ENCODE results near the gene EPAS1. TPM values are rescaled to one million over a fixed set of nuclear protein-coding genes. Genes with fewer than 3 reads are reported as not detected.

The EPAS1 gene
- polyA plus RNA-seq, 1 of the 3 experiments (the other 2 are of a cell fraction) = 69.2 TPM

GRCh38 chr2:46384457-46384815, 87.2 kb downstream of the EPAS1 start:
- Histone ChIP-seq H3K36me3 (replicated peaks in 1 of 2; ENCODE audit: control insufficient read depth in 1 of 2, insufficient read depth in 2 of 2, low read length in 1 of 2) (peaks cover 45 to 89% of the 10 kb centered on the region in 2 experiments), H3K79me2 (ENCODE audit: insufficient read depth) (no peaks in the 10 kb centered on the region), H3K9me3 (no peaks in the 10 kb centered on the region), H3K27ac (ENCODE audit: low read depth in 2 of 2, low read length in 1 of 2) (no peak overlapping the region; a peak in 1 of 4 replicates), H3K9me2 (no peaks in the 10 kb centered on the region), H2AFZ (ENCODE audit: low read depth) (no peak overlapping the region), H3K4me3 (ENCODE audit: low read depth in 2 of 2, low read length in 1 of 2) (no peak overlapping the region), H3K4me2 (no peak overlapping the region), H3K4me1 (ENCODE audit: control insufficient read depth in 1 of 2, insufficient read depth in 2 of 2, low read depth in 1 of 2, low read length in 1 of 2) (peaks cover 0 to 6% of the 10 kb centered on the region in 2 experiments; a peak in 1 of 4 replicates), H3F3A (replicated peaks; ENCODE audit: insufficient read depth) (no peaks in the 10 kb centered on the region), H4K20me1 (ENCODE audit: insufficient read depth) (no peaks in the 10 kb centered on the region), H3K27me3 (ENCODE audit: insufficient read depth) (no peaks in the 10 kb centered on the region), H3K9ac (no peak overlapping the region)
- ChIA-PET POLR2A (no interaction called here), CTCF (interaction anchor here (0.8 to 1.6 kb wide), 3 partner anchors 48 to 373 kb away, joined by 3 to 5 read pairs (median 4); no protein-coding TSS in a partner anchor)
- DNase-seq = no peak
- 96% methylated on average over 12 of the region's 12 CpGs for WGBS (ENCODE audit: low lambda C conversion rate)
- no peak for TF ChIP-seq RCOR1 (IDR thresholded peaks at IDR 0.05; ENCODE audit: low read length)
- TF ChIP-seq FOSL2 (IDR thresholded peaks at IDR 0.05; ENCODE audit: borderline replicate concordance, low read depth) = no peak
- TF ChIP-seq TCF12 (IDR thresholded peaks at IDR 0.05) = no peak
- no peak for TF ChIP-seq FOXJ3 (CRISPR knock-in tag; IDR thresholded peaks at IDR 0.05)
- TF ChIP-seq, protein P1, sequence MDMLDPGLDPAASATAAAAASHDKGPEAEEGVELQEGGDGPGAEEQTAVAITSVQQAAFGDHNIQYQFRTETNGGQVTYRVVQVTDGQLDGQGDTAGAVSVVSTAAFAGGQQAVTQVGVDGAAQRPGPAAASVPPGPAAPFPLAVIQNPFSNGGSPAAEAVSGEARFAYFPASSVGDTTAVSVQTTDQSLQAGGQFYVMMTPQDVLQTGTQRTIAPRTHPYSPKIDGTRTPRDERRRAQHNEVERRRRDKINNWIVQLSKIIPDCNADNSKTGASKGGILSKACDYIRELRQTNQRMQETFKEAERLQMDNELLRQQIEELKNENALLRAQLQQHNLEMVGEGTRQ (IDR thresholded peaks at IDR 0.05; ENCODE audit: borderline replicate concordance, low read depth, low read length) = no peak
- no peak for TF ChIP-seq CTCF (IDR thresholded peaks at IDR 0.05)
- TF ChIP-seq ZBTB33 (IDR thresholded peaks at IDR 0.05; ENCODE audit: borderline replicate concordance, low read depth) = no peak
- TF ChIP-seq MXI1 (IDR thresholded peaks at IDR 0.05; ENCODE audit: low read depth, low read length) = no peak
- TF ChIP-seq, protein P2, sequence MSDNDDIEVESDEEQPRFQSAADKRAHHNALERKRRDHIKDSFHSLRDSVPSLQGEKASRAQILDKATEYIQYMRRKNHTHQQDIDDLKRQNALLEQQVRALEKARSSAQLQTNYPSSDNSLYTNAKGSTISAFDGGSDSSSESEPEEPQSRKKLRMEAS (IDR thresholded peaks at IDR 0.05; ENCODE audit: low read depth) = no peak
- no peak for TF ChIP-seq YY1 (IDR thresholded peaks at IDR 0.05; ENCODE audit: low read depth)
- no peak for TF ChIP-seq FOXM1 (IDR thresholded peaks at IDR 0.05; ENCODE audit: low read depth)
- no peak for TF ChIP-seq SMC3 (IDR thresholded peaks at IDR 0.05; ENCODE audit: low read depth, low read length)
